ENCODE data around the gene JDP2. TPM values are rescaled to one million over a fixed set of nuclear protein-coding genes. Genes with fewer than 3 reads are reported as not detected.

The JDP2 gene
- total RNA-seq, 1 donor from 2014 or later: 44.4 TPM

DNA sequence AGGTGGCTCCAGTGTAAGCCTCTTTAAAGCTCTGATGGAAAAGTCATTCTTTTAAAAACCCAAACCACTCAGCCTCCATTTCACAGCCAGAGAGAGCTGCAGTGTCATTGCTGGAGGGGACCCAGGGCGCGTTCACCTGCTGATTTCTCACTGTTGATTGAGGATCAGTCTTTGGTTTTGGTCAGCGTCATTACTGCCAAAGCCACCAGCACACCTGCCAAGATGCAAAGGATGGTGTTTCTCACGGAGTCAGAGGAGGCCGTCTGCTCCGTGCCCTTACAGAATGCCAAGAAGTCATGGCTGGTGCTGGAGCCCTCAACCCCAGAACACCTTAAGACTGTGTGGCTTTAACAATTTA, 61.6 kb downstream of the JDP2 start:
- no peaks in the 10 kb centered on the region for H3K27me3 Mint-ChIP-seq (ENCODE audit: low read depth)
- H3K9me3 Mint-ChIP-seq: no peaks in the 10 kb centered on the region
- no peak overlapping the region for H3K27ac Mint-ChIP-seq
- TF ChIP-seq, protein P1, sequence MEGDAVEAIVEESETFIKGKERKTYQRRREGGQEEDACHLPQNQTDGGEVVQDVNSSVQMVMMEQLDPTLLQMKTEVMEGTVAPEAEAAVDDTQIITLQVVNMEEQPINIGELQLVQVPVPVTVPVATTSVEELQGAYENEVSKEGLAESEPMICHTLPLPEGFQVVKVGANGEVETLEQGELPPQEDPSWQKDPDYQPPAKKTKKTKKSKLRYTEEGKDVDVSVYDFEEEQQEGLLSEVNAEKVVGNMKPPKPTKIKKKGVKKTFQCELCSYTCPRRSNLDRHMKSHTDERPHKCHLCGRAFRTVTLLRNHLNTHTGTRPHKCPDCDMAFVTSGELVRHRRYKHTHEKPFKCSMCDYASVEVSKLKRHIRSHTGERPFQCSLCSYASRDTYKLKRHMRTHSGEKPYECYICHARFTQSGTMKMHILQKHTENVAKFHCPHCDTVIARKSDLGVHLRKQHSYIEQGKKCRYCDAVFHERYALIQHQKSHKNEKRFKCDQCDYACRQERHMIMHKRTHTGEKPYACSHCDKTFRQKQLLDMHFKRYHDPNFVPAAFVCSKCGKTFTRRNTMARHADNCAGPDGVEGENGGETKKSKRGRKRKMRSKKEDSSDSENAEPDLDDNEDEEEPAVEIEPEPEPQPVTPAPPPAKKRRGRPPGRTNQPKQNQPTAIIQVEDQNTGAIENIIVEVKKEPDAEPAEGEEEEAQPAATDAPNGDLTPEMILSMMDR (IDR thresholded peaks at IDR 0.05; ENCODE audit: unreplicated experiment): no peak
- no peak overlapping the region for H3K4me3 Mint-ChIP-seq
- H3K36me3 Mint-ChIP-seq: no peaks in the 10 kb centered on the region
- peaks cover 6% of the 10 kb centered on the region for H3K4me1 Mint-ChIP-seq
- DNase-seq (ENCODE audit: low spot score in 2 of 2, unreplicated experiment in 2 of 2): no peak

DNA sequence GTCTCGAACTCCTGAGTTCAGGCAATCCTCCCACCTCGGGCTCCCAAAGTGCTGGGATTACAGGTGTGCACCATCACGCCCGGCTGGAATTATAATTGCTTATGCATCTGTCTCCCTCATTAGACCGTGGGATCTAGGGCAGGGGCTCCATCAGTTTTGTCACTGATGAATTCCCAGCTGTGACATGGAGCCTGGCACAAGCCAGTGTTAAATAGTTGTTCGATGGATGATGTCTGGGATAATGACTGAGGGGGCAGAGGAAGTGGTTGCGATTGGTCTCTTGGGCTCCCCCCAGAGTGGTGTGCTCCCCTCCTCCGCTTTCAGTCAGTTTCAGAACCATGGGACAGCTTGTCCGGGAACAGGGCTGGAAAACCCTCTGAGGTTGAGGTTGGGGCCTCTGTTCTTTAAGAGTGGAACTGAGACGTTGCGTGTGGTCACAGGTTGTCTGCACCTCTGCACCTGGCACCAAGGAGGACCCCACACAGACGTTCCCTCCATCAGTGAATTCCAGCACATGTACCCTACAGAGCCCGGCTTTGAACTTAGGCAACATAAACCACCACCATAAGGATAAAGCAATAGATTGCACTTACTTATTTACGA, 63.7 kb downstream of the JDP2 start:
- Mint-ChIP-seq H3K9me3 (no peaks in the 10 kb centered on the region), H3K27ac (no peak overlapping the region)
- DNase-seq (ENCODE audit: low spot score in 2 of 2, unreplicated experiment in 2 of 2): peak in 1 of 2 experiments; percentile 25

DNA sequence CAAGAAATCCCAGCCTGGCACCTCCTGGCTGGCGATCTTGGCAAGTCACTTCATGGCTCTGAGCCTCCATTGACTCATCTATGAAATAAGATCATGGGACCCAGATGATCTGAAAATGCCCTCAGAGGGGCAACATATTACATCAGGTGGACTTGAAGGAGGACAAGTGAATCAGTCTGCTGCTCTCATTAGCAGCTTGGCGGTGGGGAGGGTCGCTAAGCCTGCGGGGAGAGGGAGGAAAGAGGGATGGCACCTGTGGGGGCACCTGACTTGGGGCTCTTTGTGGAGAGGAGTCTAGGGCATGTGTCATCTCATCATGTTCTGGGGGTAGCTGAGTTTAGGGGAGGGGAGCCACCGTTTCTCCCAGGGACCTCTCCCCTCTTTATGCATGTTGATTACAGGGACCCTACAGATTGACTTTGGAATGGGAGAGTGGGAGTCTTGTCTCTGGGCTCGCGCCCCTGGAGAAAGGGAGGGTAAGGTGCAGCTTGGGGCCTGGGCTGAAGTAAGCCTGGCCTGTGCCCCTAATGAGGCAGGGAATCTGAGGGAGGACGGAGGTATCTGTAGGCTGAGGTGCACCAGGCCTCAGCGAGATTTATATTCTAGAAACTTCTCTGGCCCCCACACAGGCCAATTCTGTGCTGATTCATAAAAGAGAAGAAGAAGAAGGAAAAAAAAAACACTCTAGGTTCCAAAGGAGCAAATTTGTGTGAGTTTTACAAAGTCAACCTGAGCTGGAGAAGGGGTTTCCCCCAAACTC, 65.2 kb downstream of the JDP2 start:
- Mint-ChIP-seq H3K4me3 (no peak overlapping the region), H3K36me3 (no peaks in the 10 kb centered on the region), H3K27me3 (ENCODE audit: low read depth) (no peaks in the 10 kb centered on the region), H3K27ac (peak overlapping the region; percentile 6), H3K4me1 (peaks cover 6% of the 10 kb centered on the region), H3K9me3 (no peaks in the 10 kb centered on the region)
- TF ChIP-seq, protein P1 (IDR thresholded peaks at IDR 0.05; ENCODE audit: unreplicated experiment): no peak
- DNase-seq (ENCODE audit: low spot score in 2 of 2, unreplicated experiment in 2 of 2): peak in 1 of 2 experiments; percentile 36

More for the DNA sequence above, 63.7 kb downstream of the JDP2 start:
- TF ChIP-seq, protein P1 (IDR thresholded peaks at IDR 0.05; ENCODE audit: unreplicated experiment): no peak
- Mint-ChIP-seq H3K4me1 (peaks cover 6% of the 10 kb centered on the region), H3K27me3 (ENCODE audit: low read depth) (no peaks in the 10 kb centered on the region), H3K36me3 (no peaks in the 10 kb centered on the region), H3K4me3 (no peak overlapping the region)

DNA sequence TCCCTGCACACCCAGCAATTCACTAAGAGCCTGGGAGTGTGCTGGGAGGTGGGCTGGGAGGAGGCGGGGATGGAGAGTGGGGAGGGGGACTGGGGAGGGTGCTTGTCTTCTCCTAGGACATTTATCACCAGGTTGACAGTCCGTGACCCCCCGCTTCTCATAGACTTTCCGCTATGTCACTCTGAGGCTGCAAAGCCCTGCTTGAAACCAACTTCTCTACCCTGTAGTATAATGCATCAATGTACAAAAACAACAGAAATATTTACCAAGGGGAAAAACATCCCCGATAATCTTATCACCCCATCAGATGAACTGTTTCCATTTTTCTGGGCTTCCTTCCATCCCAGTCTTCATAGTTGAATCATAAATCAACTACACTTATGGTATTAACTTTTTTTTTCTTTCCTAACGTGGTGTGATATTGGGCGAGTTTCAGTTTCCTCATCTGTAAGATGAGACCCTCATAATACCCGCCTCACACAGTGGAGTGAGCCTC, 65.8 kb downstream of the JDP2 start:
- H3K4me1 Mint-ChIP-seq: peaks cover 5% of the 10 kb centered on the region
- no peaks in the 10 kb centered on the region for H3K27me3 Mint-ChIP-seq (ENCODE audit: low read depth)
- H3K36me3 Mint-ChIP-seq: no peaks in the 10 kb centered on the region
- TF ChIP-seq, protein P1 (IDR thresholded peaks at IDR 0.05; ENCODE audit: unreplicated experiment): no peak
- no peak overlapping the region for H3K27ac Mint-ChIP-seq
- H3K4me3 Mint-ChIP-seq: no peak overlapping the region
- DNase-seq (ENCODE audit: low spot score in 2 of 2, unreplicated experiment in 2 of 2): no peak
- no peaks in the 10 kb centered on the region for H3K9me3 Mint-ChIP-seq

DNA sequence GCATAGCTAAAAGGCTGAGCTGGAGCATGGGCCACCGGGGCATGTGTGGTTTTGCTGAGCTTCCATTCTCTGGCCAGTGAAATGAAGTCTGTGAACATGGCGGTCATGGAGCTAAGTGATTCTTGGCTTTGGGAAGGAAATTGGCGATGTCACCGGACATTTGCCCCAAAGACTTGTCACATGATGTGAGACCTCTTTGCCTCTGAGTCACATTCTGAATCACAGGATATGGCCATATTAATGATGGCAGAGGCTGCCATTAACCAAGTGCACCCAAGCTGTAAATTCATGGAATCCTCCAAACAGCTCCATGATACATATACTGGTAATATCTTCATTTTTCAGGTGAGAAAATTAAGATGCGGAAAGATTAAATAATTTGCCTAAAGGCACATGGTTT, 67.1 kb downstream of the JDP2 start:
- H3K36me3 Mint-ChIP-seq: no peaks in the 10 kb centered on the region
- H3K27ac Mint-ChIP-seq: no peak overlapping the region
- peaks cover 4% of the 10 kb centered on the region for H3K4me1 Mint-ChIP-seq
- H3K27me3 Mint-ChIP-seq (ENCODE audit: low read depth): no peaks in the 10 kb centered on the region
- no peaks in the 10 kb centered on the region for H3K9me3 Mint-ChIP-seq
- no peak for DNase-seq (ENCODE audit: low spot score in 2 of 2, unreplicated experiment in 2 of 2)
- TF ChIP-seq, protein P1 (IDR thresholded peaks at IDR 0.05; ENCODE audit: unreplicated experiment): no peak
- H3K4me3 Mint-ChIP-seq: no peak overlapping the region

Data from mesothelial cell of epicardium (in vitro differentiated cells).